Naive thymus-derived CD4-positive, alpha-beta T cell (primary cell): Measurements from ENCODE around the gene ZNF488. TPM values are rescaled to one million over a fixed set of nuclear protein-coding genes. Genes with fewer than 3 reads are reported as not detected.

Experiments used
- ATAC-seq: fragments of 150-1000 bp; cut with Tn5 transposase; 2 replicates; pipeline ENCODE4 v1.10.0; 2021; ENCODE audit warnings: mild to moderate bottlenecking, moderate library complexity
- CTCF ChIA-PET: fragments of 350-600 bp; sonication (Branson Sonifier 250); formaldehyde crosslinking; loops from one replicate; lab custom pipeline; 2021; ENCODE audit warnings: antibody characterized with exemption; lab: Charles Lee
- POLR2A ChIA-PET: fragments of 350-600 bp; sonication (Branson Sonifier 250); formaldehyde crosslinking; loops from one replicate; lab custom pipeline; 2021; ENCODE audit warnings: antibody characterized with exemption, inconsistent platforms; lab: Charles Lee
- DNase-seq, 9 donors: peaks; one replicate each; pipeline versions ENCODE4 v3.0.0 to v3.0.0-alpha.2; 2020 to 2022; ENCODE audit warnings: mixed read lengths in 1 of 9
- H3K27ac ChIP-seq: one replicate; pipeline ENCODE4 v1.7.0; 2013; ENCODE audit warnings: mild to moderate bottlenecking, low read depth, low read length, moderate library complexity
- H3K27me3 ChIP-seq, 2 donors: one replicate each; pipeline ENCODE4 v1.7.0; 2013; ENCODE audit warnings: low read length in 2 of 2, mild to moderate bottlenecking in 2 of 2, moderate library complexity in 2 of 2; ENCODE audit not compliant: control insufficient read depth in 2 of 2, insufficient read depth in 2 of 2
- H3K36me3 ChIP-seq, 3 experiments: 1 replicate in 2 of 3; 2 replicates in 1 of 3; pipeline ENCODE4 v1.7.0; 2013; ENCODE audit warnings: low read length in 3 of 3, mild to moderate bottlenecking in 3 of 3, moderate library complexity in 1 of 3; ENCODE audit not compliant: insufficient read depth in 3 of 3, control insufficient read depth in 2 of 3
- H3K4me1 ChIP-seq, 2 donors: one replicate each; pipeline ENCODE4 v1.7.0; 2013; ENCODE audit warnings: low read length in 2 of 2, mild to moderate bottlenecking in 2 of 2, moderate library complexity in 1 of 2; ENCODE audit not compliant: control insufficient read depth in 2 of 2, insufficient read depth in 2 of 2
- H3K4me3 ChIP-seq: 2 replicates; pipeline ENCODE4 v1.7.0; 2013; ENCODE audit warnings: mild to moderate bottlenecking, low read length
- H3K9me3 ChIP-seq, 3 experiments: 1 replicate in 2 of 3; 2 replicates in 1 of 3; pipeline ENCODE4 v1.7.0; 2013; ENCODE audit warnings: low read length in 3 of 3; ENCODE audit not compliant: control insufficient read depth in 2 of 3
- H3K27ac Mint-ChIP-seq, 9 donors: one replicate each; pipeline ENCODE4 v1.8.0; 2020 to 2022; ENCODE audit warnings: mixed read lengths in 9 of 9, mild to moderate bottlenecking in 8 of 9, moderate library complexity in 5 of 9, inconsistent platforms in 2 of 9
- H3K27me3 Mint-ChIP-seq, 5 donors: one replicate each; pipeline ENCODE4 v1.8.0; 2021 to 2022; ENCODE audit warnings: mixed read lengths in 5 of 5, mild to moderate bottlenecking in 1 of 5
- H3K36me3 Mint-ChIP-seq, 5 donors: one replicate each; pipeline ENCODE4 v1.8.0; 2020 to 2022; ENCODE audit warnings: mixed read lengths in 5 of 5, mild to moderate bottlenecking in 3 of 5, inconsistent platforms in 1 of 5
- H3K4me1 Mint-ChIP-seq, 7 donors: one replicate each; pipeline ENCODE4 v1.8.0; 2020 to 2022; ENCODE audit warnings: mixed read lengths in 7 of 7, mild to moderate bottlenecking in 3 of 7, inconsistent platforms in 1 of 7
- H3K4me3 Mint-ChIP-seq, 10 donors: one replicate each; pipeline ENCODE4 v1.8.0; 2020 to 2022; ENCODE audit warnings: mild to moderate bottlenecking in 10 of 10, mixed read lengths in 10 of 10, moderate library complexity in 6 of 10, inconsistent platforms in 2 of 10
- H3K9me3 Mint-ChIP-seq, 11 donors: one replicate each; pipeline ENCODE4 v1.8.0; 2020 to 2022; ENCODE audit warnings: mixed read lengths in 11 of 11, mild to moderate bottlenecking in 4 of 11, inconsistent platforms in 1 of 11, moderate library complexity in 1 of 11
- intact Hi-C, 2 donors: fragments of 100-400 bp; cut with micrococcal nuclease; formaldehyde crosslinking; loops; one replicate each; pipeline ENCODE4 v1.15.1; 2023
- polyA plus RNA-seq, 2 donors: library from polyadenylated mRNA; unstranded; fragments of 300-500 nt; fragmentation: Illumina TruSeq; gene quantifications; one replicate each; pipeline ENCODE4 v1.2.3, GENCODE V29; 2021
- total RNA-seq, 6 experiments: library from RNA in 5 of 6; stranded (reverse) in 5 of 6; gene quantifications; 1 replicate in 5 of 6; 2 replicates in 1 of 6; pipeline ENCODE4 v1.2.3 and lab custom pipeline; 2021 to 2026

ZNF488 gene
- total and polyA plus RNA-seq, 7 experiments from 2014 or later: 0.12 TPM; not detected in 6

DNA sequence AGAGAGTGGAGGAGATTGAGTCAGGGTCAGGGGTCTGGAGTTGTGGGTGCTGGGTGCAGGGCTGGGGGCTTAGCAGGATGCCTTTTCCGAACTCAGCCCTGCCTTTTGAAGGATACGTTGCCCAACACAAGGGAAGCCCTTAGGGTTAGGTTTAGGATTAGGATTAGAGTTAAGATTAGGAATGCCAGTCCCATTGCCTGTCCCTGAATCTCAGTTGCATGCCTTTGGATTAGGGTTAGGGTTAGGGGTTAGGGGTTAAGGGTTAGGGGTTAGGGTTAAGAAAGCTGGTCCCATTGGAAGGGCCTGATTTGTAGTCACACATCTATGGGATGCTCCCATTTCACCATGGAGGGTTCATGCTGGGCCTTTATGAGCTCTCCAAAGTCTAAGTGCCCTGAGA is 20.8 kb upstream of the ZNF488 start:
- CTCF ChIA-PET: no interaction called here
- Histone ChIP-seq H3K36me3 (no peaks in the 10 kb centered on the region), H3K4me1 (no peaks in the 10 kb centered on the region), H3K27ac (no peak overlapping the region), H3K27me3 (no peaks in the 10 kb centered on the region), H3K4me3 (no peak overlapping the region), H3K9me3 (no peaks in the 10 kb centered on the region)
- no peak for DNase-seq
- no peak overlapping the region for H3K4me3 Mint-ChIP-seq
- peaks cover 0 to 1% (median 0%) of the 10 kb centered on the region in 7 donors for H3K4me1 Mint-ChIP-seq
- H3K9me3 Mint-ChIP-seq: no peaks in the 10 kb centered on the region
- H3K27me3 Mint-ChIP-seq: peaks cover 0 to 10% (median 5%) of the 10 kb centered on the region in 5 donors
- POLR2A ChIA-PET: no interaction called here
- H3K27ac Mint-ChIP-seq: no peak overlapping the region
- H3K36me3 Mint-ChIP-seq: no peaks in the 10 kb centered on the region
- intact Hi-C loops: no loop called here
- peak; percentile 12 for ATAC-seq

- ATAC-seq (no peak), DNase-seq (no peak)
- no peaks in the 10 kb centered on the region for H3K4me1 ChIP-seq
- H3K9me3 ChIP-seq: no peaks in the 10 kb centered on the region
- no peak overlapping the region for H3K4me3 ChIP-seq
- no peaks in the 10 kb centered on the region for H3K9me3 Mint-ChIP-seq
- H3K27me3 Mint-ChIP-seq: peaks cover 0 to 10% (median 6%) of the 10 kb centered on the region in 5 donors
- ChIA-PET CTCF (no interaction called here), POLR2A (no interaction called here)
- intact Hi-C loops: no loop called here
- no peak overlapping the region for H3K27ac Mint-ChIP-seq
- H3K36me3 Mint-ChIP-seq: no peaks in the 10 kb centered on the region
- H3K36me3 ChIP-seq: no peaks in the 10 kb centered on the region
- peaks cover 0 to 1% (median 0%) of the 10 kb centered on the region in 7 donors for H3K4me1 Mint-ChIP-seq
- no peaks in the 10 kb centered on the region for H3K27me3 ChIP-seq
- H3K4me3 Mint-ChIP-seq: no peak overlapping the region
- no peak overlapping the region for H3K27ac ChIP-seq
These were observed 20.4 kb upstream of the ZNF488 start for GRCh38 chr10:47404446-47404845.

DNA sequence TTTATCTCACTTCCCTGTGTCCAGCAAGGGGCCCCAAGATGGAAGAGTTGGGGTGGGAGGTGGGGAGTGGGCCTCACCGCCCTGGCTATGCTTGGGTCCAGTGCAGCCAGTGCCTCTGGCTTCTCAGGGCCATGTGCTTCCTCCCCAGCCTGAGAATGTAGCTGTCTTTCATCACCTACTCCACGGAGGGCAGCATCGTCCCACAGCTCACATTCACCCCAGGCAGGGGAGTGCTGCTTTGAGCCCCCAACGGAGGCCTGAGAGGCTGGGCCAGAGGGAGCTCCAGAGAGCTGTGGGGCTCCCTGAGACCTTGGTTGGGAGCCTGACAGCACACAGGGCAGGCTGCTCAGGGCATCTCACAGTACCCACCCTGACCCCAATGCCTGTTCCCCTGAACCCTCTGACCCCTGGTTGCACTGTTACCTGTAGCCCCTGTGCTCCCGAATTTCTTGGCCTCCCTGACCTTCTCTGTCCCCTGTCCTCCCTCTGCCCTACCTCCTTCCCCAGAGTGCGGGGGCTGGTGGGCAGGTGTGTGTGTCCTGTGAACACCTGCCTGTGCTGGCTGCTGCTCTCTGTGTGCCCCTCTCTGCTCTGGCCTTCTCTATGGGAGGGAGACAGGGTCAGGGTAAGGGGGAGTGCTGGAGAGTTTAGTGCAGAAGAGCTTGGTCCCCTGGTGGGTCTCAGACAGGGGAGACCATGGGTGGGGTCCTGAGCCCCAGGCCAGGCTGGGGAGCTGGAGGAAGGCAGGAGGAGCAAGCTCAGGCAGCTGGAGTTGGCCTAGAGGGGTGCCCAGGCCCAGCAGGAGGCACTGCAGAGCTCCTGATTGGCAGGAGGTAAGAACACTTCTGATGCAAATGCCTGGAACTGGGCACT is 19.6 kb upstream of the ZNF488 start:
- peaks cover 0 to 1% (median 0%) of the 10 kb centered on the region in 7 donors for H3K4me1 Mint-ChIP-seq
- H3K4me3 ChIP-seq: no peak overlapping the region
- ChIA-PET CTCF (no interaction called here), POLR2A (no interaction called here)
- DNase-seq (no peak), ATAC-seq (no peak)
- H3K4me1 ChIP-seq: no peaks in the 10 kb centered on the region
- H3K9me3 ChIP-seq: no peaks in the 10 kb centered on the region
- no peak overlapping the region for H3K27ac Mint-ChIP-seq
- H3K4me3 Mint-ChIP-seq: no peak overlapping the region
- H3K27me3 Mint-ChIP-seq: peaks cover 0 to 14% (median 9%) of the 10 kb centered on the region in 5 donors
- H3K36me3 ChIP-seq: no peaks in the 10 kb centered on the region
- intact Hi-C loops: no loop called here
- no peaks in the 10 kb centered on the region for H3K27me3 ChIP-seq
- peaks cover 0 to under 1% (median 0%) of the 10 kb centered on the region in 11 donors for H3K9me3 Mint-ChIP-seq
- H3K27ac ChIP-seq: no peak overlapping the region
- no peaks in the 10 kb centered on the region for H3K36me3 Mint-ChIP-seq

- intact Hi-C loops: no loop called here
- Histone ChIP-seq H3K4me3 (no peak overlapping the region), H3K36me3 (no peaks in the 10 kb centered on the region), H3K27me3 (no peaks in the 10 kb centered on the region), H3K4me1 (no peaks in the 10 kb centered on the region), H3K27ac (no peak overlapping the region), H3K9me3 (no peaks in the 10 kb centered on the region)
- peak overlapping the region in 1 of 9 donors; percentile 72 for H3K27ac Mint-ChIP-seq
- H3K36me3 Mint-ChIP-seq: no peaks in the 10 kb centered on the region
- CTCF ChIA-PET: no interaction called here
- ATAC-seq (no peak), DNase-seq (no peak)
- no peak overlapping the region for H3K4me3 Mint-ChIP-seq
- H3K9me3 Mint-ChIP-seq: peaks cover 0 to 3% (median 0%) of the 10 kb centered on the region in 11 donors
- POLR2A ChIA-PET: no interaction called here
- peaks cover 0 to 1% (median 0%) of the 10 kb centered on the region in 7 donors for H3K4me1 Mint-ChIP-seq
- peaks cover 6 to 21% (median 13%) of the 10 kb centered on the region in 5 donors for H3K27me3 Mint-ChIP-seq
These were observed 18.7 kb upstream of the ZNF488 start for GRCh38 chr10:47402641-47403301.

DNA sequence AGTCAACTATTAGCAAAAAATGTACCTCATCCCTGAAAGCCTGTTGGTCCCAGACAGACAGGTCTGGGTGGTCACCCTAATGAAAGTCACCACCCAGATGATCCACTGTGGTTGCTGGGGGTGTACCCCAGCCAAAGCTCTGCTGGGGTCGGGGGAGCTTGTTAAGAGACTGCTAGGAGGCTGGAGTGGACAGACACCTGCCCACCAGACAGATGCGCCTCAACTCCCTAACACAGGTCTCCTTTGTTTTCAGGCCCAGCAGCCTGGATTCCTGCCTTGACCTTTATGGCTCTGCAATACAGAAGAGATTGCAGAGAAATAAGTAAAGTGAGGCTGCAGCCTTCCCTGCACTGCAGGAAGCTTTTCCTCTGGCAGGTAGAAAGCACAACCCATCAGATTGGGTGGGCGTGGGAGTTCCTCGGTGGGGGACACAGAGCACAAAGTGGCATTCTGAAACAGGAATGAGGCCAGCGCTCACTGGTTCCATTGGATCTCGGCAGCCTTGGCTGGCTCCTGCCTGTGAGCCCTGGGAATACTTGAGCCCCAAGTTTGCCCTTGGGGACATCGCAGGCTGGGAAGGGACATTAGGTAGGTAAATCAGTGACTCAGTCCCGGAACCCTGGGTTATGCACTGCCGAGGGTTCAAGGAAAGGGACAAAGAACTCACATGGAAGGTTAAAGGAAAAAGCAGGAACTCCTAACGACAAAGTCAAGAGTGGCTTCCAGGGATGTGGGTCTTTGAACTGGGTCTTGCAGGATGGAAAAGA is 18.0 kb upstream of the ZNF488 start:
- no peak overlapping the region for H3K27ac ChIP-seq
- Mint-ChIP-seq H3K27me3 (peaks cover 7 to 21% (median 13%) of the 10 kb centered on the region in 5 donors), H3K36me3 (no peaks in the 10 kb centered on the region), H3K4me1 (peaks cover 0 to 1% (median 0%) of the 10 kb centered on the region in 7 donors), H3K4me3 (no peak overlapping the region), H3K9me3 (peaks cover 0 to 3% (median 0%) of the 10 kb centered on the region in 11 donors), H3K27ac (no peak overlapping the region)
- H3K9me3 ChIP-seq: no peaks in the 10 kb centered on the region
- ATAC-seq: no peak
- ChIA-PET CTCF (no interaction called here), POLR2A (no interaction called here)
- H3K36me3 ChIP-seq: no peaks in the 10 kb centered on the region
- no peaks in the 10 kb centered on the region for H3K27me3 ChIP-seq
- no peak for DNase-seq
- no peak overlapping the region for H3K4me3 ChIP-seq
- H3K4me1 ChIP-seq: no peaks in the 10 kb centered on the region
- intact Hi-C loops: no loop called here

GRCh38 chr10:47401210-47401609 is 17.1 kb upstream of the ZNF488 start:
- H3K4me3 ChIP-seq: no peak overlapping the region
- no peak overlapping the region for H3K27ac Mint-ChIP-seq
- ATAC-seq (no peak), DNase-seq (peak in 1 of 9 donors; percentile 13)
- ChIA-PET POLR2A (no interaction called here), CTCF (no interaction called here)
- no peaks in the 10 kb centered on the region for H3K27me3 ChIP-seq
- peaks cover 14 to 28% (median 20%) of the 10 kb centered on the region in 5 donors for H3K27me3 Mint-ChIP-seq
- peaks cover 0 to 3% (median 0%) of the 10 kb centered on the region in 11 donors for H3K9me3 Mint-ChIP-seq
- H3K9me3 ChIP-seq: no peaks in the 10 kb centered on the region
- peaks cover 0 to 1% (median 0%) of the 10 kb centered on the region in 7 donors for H3K4me1 Mint-ChIP-seq
- H3K27ac ChIP-seq: no peak overlapping the region
- no peak overlapping the region for H3K4me3 Mint-ChIP-seq
- no peaks in the 10 kb centered on the region for H3K36me3 Mint-ChIP-seq
- intact Hi-C loops: no loop called here
- no peaks in the 10 kb centered on the region for H3K36me3 ChIP-seq
- H3K4me1 ChIP-seq: no peaks in the 10 kb centered on the region
